GM15510 (cell line): ENCODE data around the gene FAM20B.

Source experiments
- POLR2A ChIP-seq: IDR thresholded peaks from 3 replicates; pipeline ENCODE4 v1.6.1; 2011; ENCODE audit warnings: borderline replicate concordance; ENCODE audit not compliant: insufficient read length; ENCODE audit errors: extremely low read depth

Gene FAM20B

DNA sequence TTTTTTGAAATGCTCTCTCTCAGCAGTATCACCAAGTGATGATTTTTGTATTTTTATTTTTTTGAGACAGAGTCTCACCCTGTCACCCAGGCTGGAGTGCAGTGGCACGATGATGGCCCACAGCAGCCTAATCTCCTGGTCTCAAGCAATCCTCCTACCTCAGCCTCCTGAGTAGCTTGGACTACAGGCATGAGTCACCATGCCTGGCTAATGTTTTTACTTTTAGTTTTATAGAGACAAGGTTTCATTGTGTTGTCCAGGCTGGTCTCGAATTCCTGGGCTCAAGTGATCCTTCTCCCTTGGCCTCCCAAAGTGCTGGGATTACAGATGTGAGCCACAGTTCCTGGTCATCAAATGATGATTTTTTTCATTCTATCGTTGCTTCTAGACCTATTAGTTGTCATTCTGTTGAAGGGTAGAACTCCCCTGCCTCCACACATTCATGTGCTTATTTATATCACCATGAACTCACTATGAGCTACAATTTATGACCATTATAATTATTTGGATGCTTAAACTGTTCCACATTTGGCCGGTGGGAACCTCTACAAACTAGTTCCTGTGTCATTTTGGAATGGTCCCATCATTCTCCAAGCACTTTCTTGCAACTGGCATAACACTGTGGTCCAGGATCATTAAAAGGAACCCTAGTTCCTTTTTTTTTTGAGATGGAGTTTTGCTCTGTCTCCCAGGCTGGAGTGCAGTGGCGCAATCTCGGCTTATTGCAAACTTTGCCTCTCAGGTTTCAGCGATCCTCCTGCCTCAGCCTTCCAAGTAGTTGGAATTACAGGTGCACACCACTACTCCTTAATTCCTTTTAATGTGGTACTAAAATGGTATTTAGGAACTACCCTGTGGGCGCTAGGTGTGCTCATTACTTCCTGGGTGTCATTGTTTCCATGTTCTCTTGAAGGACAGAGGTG is 35.9 kb downstream of the FAM20B start:
- no peak for TF ChIP-seq POLR2A

DNA sequence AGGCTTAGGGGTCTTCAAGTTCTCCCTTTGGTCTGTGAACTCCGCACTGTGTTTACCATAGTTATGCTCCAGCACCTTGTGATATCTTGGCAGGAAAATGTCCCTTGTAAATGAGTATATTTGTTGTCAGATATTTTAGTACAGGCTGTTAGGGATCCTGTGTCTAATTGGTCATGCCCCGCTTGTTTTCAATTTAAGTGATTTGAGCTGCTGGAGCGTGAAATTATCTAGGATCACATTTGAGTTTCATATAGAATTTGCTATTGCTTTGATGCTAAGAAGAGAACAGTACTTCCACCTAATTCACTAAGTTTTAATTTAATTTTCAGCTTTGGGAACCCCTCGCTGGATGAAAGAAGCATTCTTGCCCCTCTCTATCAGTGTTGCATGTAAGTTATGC is 40.8 kb downstream of the FAM20B start:
- no peak for TF ChIP-seq POLR2A

DNA sequence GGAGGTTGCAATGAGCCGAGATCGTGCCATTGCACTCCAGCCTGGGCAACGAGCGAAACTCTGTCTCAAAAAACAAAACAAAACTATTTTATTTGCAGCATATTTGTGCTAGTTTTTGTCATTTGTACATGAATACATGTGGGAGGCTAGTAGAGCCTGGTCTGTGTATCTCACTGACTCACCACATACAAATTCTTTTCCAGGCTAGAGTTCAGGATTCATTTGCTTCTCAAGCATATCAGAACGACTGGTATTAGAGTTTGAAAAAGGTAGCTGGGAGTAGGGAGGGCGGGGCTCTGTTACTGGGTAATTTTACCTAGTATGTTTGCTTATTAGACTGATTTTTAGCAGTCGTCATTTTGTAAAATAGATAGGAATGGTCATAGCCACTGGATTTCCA is 51.7 kb downstream of the FAM20B start:
- no peak for TF ChIP-seq POLR2A

DNA sequence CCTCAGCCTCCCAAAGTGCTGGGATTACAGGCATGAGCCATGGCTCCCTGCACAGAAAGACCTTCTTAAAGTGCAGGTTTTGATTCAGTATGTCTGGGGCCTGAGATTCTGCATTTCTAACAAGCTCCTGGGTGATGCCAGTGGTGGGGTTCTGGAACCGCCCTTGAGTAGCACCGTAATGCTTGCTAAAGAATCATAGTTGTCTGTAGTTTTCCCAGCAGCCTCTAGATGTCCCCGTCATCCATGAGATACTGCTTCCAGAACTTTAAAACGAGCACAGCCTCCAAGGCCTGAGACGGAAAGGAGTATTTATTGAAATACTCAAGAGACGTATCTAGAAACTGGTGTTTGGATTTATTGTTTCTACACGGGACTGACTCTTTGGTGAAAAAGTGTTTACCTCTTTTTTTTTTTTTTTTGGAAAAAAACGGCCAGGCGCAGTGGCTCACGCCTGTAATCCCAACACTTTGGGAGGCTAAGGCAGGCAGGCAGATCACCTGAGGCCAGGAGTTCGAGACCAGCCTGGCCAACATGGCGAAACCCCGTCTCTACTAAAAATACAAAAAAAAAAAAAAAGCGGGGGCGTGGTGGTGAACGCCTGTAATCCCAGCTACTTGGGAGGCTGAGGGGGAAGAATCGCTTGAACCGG is 53.5 kb downstream of the FAM20B start:
- TF ChIP-seq POLR2A, result no peak

DNA sequence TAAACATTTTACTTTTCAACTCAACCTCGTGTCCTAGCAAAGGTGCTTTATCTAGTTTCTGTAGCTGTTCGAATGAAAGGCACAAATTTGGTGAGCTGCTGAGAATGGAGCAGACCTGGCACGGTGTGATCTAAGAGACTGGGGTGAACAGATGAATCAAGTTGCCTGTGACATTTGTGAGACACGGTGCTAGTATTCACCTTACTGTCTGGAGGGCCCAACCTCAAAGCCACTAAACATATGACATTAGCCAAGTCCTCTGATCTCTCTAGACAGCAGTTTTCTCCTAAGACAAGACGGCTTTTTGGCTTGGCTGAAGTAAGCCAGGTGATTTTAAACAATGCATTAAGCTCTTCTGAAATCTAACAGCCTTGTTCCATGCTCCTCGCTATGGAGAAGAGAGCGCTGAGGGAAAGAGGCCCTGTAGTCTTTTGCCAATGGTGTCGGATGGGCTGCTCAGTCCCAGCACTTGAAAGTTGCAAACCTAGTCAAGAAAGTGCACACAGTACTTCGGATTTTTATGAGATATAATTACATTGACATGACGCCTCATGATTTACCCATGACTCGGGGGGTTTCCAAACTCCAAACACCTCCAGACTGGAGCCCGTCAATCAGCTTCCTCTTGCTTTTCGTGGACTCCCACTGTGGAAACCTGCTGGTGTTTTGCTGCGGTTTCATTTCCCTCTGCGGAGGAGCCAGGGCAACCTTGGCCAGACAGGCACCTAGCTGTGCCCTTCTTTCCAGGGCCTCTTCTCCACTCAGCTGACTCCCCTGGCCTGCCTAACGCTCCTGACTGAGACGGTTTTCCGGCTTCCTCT is 55.4 kb downstream of the FAM20B start:
- TF ChIP-seq POLR2A, result no peak

DNA sequence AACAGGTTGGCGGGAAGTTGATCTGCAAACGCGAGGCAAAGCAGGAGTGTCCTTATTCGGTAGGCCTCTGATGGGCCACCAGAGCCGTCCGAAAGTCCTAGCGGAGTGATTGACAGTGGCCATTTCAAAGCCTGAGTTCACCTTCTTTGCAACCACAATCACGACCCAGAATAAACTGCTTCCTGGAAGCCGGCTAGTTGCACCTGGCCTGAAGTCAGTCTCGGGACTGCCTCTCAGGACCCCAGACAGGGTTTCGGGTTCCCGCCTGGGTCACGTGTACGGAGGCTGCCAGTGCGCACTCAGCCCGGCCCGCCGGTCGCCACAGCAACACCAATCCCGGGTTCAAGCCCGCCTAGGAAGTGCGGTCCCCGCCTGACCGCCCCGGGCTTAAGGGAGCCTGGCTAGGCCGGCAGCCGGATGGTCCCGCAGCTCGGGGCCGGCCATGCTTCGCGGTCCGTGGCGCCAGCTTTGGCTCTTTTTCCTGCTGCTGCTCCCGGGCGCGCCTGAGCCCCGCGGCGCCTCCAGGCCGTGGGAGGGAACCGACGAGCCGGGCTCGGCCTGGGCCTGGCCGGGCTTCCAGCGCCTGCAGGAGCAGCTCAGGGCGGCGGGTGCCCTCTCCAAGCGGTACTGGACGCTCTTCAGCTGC is 56.1 kb downstream of the FAM20B start, which contains the start of gene TOR3A:
TOR3A (plus strand) TSS at position 384 of the 646 bp plus-strand sequence; CDS start at position 443, 59 bp downstream.
- TF ChIP-seq POLR2A, result peak; percentile 96

DNA sequence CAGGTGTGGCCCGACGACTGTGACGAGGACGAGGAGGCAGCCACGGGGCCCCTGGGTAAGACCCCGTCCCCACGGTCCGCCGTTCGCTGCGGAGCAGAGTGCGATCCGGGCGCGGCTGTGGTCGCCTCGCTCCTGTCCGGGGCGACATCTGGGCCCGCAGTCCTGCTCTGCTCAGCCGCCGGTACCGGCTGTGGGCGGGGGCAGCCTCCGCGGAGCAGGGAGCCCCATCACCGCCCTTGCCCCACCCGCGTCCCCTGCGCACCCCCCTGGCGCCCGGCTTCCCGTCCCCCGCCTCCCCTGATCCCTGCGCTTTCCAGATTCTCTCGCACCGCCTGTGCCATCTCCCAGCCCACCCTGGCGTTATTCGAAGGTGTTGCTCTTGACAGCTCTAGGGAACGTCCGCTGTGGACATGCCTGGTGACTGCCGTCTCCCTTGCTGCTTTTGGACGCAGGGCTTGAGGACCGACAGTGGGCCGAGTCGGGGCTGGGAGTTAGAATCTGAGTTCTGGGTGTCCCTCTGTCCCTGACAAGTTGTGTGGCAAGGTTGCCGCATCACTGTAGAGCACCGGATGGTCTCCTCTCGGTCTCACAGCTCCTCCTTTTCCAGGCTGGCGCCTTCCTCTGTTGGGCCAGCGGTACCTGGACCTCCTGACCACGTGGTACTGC is 56.8 kb downstream of the FAM20B start:
- no peak for TF ChIP-seq POLR2A

DNA sequence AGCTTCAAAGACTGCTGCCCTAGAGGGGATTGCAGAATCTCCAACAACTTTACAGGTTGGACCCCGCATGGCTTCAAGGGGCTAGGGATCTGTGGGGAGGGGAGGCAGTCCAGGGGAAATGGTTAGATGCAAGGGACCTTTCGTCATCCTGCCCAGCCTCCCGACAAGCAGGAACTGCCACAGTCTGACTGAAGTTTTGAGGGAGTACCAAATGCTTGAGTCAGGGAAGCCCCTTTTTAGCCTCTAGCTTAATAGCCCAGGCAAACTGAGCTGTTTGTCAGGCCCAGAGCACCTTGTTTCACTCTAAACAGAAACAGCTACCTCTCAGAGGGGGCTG is 57.3 kb downstream of the FAM20B start:
- no peak for TF ChIP-seq POLR2A

DNA sequence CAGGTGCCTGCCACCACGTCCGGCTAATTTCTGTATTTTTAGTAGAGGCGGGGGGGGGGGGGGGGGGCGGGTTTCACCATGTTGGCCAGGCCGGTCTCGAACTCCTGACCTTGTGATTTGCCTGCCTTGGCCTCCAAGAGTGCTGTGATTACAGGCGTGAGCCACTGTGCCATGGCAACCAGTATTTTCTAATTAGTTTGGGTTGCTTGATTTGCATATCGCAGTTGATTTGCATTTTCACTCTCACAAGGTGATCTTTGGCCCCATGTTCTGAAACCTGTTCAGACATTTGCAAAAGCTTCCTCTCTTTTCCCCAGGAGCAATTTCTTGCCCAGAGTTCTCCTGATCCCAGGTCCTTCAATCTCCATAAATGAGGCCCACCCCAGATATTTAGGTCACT is 57.8 kb downstream of the FAM20B start:
- TF ChIP-seq POLR2A, result no peak

DNA sequence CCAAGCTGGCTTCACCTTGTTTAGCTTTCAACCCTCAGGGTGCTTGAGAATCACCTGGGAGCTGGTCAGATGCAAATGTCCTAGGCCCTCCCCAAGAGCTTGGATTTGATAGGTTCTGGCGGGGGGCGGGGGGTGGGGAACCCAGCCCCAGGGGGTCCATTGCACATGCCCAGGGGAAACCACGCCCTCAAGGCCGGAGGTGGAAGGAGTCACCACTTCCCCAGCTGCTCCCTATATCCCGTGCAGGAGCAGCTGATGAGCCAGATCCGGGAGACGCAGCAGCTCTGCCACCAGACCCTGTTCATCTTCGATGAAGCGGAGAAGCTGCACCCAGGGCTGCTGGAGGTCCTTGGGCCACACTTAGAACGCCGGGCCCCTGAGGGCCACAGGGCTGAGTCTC is 62.0 kb downstream of the FAM20B start:
- TF ChIP-seq POLR2A, result no peak

DNA sequence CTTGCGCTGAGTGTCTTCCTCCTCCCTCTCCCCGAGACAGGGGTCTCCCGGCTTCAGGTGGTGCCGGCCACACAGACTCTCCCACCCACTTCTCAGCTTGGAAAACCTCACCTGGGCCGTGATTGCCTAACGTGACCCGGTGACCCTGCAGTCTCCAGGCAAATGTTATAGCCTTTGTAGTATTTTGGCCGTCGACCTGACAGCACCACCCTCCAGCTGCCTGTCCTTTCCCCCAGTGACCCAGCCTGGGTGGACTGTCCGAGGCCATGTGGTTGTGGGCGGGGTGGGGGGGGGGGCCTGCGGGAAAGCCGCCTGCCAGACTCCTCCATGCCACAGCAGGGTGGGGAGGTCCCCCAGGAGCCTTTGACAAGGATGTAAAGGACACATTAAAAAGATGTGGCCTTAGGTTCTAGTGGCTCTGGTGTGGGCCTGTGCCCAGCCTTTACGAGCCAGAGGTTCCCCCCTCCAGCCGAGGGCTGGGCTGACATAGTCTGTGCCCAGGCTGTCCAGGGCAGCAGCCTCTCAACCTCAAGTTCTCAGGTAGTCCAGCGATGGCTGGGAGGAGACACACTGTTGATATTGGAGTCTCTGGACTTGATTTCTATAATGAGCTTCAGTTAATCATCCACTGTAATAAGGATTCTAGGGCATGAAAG is 64.3 kb downstream of the FAM20B start:
- TF ChIP-seq POLR2A, result no peak

DNA sequence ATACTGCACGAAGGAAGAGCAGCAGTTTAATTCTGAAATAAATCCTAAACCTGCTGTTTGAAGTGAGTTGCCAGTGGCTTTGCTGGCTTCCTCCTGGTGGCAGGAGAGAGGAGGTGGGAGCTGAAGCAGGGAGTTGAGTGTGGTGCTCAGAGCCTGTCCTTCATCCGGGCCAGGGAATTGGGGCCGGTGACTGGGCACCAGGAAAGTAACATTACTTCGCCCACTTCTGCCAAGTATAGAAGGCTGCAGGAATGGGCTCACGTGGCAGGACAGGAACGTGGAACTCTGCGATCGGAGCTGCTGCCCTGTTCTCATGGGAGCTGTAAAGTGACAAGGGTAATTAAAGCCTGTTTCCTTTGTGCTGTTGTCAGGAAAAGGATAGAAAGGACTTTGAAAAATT is 64.8 kb downstream of the FAM20B start:
- no peak for TF ChIP-seq POLR2A

DNA sequence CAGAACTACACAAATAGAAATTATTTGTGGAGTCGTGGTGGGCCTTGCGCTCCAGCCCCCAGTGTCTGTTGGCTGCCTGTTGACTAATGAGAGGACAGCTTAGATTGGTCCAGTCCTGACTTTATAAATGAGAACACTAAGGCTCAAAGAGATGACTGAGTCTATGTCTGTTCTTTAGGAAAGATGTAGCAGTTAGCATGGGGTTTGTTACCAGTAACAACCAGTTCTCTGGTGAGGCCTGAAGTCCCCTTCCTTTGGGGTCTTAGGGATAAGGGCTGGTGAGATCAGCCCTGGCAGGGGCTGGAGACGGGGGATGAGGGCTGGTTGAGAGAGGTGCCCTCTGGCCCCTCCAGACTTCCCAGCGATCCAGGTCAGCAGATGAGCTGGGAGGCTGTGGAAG is 65.2 kb downstream of the FAM20B start:
- TF ChIP-seq POLR2A, result no peak
